SK-N-SH treated with all-trans-retinoic acid at 6 μM for 48 hours (cell line): ENCODE measurements around the gene ANXA5.

Source experiments
- ATAC-seq: fragments of 200-7000 bp; cut with Tn5 transposase; 3 replicates; pipeline ENCODE4 v1.9.1; 2020; ENCODE audit warnings: mild to moderate bottlenecking, moderate library complexity
- ARNTL ChIP-seq: fragments of 450-650 bp; formaldehyde crosslinking; IDR thresholded peaks from 2 replicates; pipeline ENCODE4 v1.5.0; 2020; ENCODE audit warnings: low read depth, mild to moderate bottlenecking, moderate library complexity, borderline replicate concordance
- BACH2 ChIP-seq: fragments of 250-450 bp; sonication (Bioruptor Pico); IDR thresholded peaks from 2 replicates; pipeline ENCODE4 v1.9.0; 2021; ENCODE audit warnings: mild to moderate bottlenecking, borderline replicate concordance
- CSDC2 ChIP-seq: fragments of 250-450 bp; sonication (Bioruptor Pico); IDR thresholded peaks from 2 replicates; pipeline ENCODE4 v1.5.0; 2020; ENCODE audit warnings: mild to moderate bottlenecking, moderate library complexity
- CSRNP3 ChIP-seq: fragments of 250-450 bp; sonication (Bioruptor Pico); IDR thresholded peaks from 2 replicates; pipeline ENCODE4 v1.5.1; 2021; ENCODE audit warnings: mild to moderate bottlenecking, moderate library complexity
- ESRRG ChIP-seq: fragments of 250-450 bp; sonication (Bioruptor Pico); IDR thresholded peaks from 2 replicates; pipeline ENCODE4 v1.6.1; 2021; ENCODE audit warnings: mild to moderate bottlenecking
- GLIS3 ChIP-seq: fragments of 250-450 bp; sonication (Bioruptor Pico); IDR thresholded peaks from 2 replicates; pipeline ENCODE4 v1.5.0; 2020; ENCODE audit warnings: mild to moderate bottlenecking, moderate library complexity
- ISL1 ChIP-seq: fragments of 250-450 bp; sonication (Bioruptor Pico); IDR thresholded peaks from 2 replicates; pipeline ENCODE4 v2.1.2; 2022; ENCODE audit warnings: mild to moderate bottlenecking, moderate library complexity
- OSR1 ChIP-seq: fragments of 250-450 bp; sonication (Bioruptor Pico); IDR thresholded peaks from 2 replicates; pipeline ENCODE4 v1.8.0; 2022; ENCODE audit warnings: moderate library complexity, mild to moderate bottlenecking, inconsistent platforms
- PATZ1 ChIP-seq: fragments of 250-450 bp; sonication (Bioruptor Pico); IDR thresholded peaks from 2 replicates; pipeline ENCODE4 v1.8.0; 2020; ENCODE audit warnings: mild to moderate bottlenecking, moderate library complexity, borderline replicate concordance
- POU6F1 ChIP-seq: fragments of 250-450 bp; sonication (Bioruptor Pico); IDR thresholded peaks from 2 replicates; pipeline ENCODE4 v1.8.0; 2021; ENCODE audit warnings: low read depth, mild to moderate bottlenecking, moderate library complexity, borderline replicate concordance
- PPARA ChIP-seq: fragments of 250-450 bp; sonication (Bioruptor Pico); IDR thresholded peaks from 2 replicates; pipeline ENCODE4 v1.5.0; 2020; ENCODE audit warnings: mild to moderate bottlenecking, borderline replicate concordance
- RARB ChIP-seq: fragments of 250-450 bp; sonication (Bioruptor Pico); IDR thresholded peaks from 2 replicates; pipeline ENCODE4 v1.8.0; 2021; ENCODE audit warnings: mild to moderate bottlenecking, moderate library complexity
- TCF4 ChIP-seq: fragments of 250-450 bp; sonication (Bioruptor Pico); IDR thresholded peaks from 2 replicates; pipeline ENCODE4 v1.8.0; 2021; ENCODE audit warnings: mild to moderate bottlenecking, moderate library complexity, borderline replicate concordance
- TOX ChIP-seq: fragments of 250-450 bp; sonication (Bioruptor Pico); IDR thresholded peaks from 2 replicates; pipeline ENCODE4 v1.8.0; 2021; ENCODE audit warnings: mild to moderate bottlenecking, moderate library complexity, borderline replicate concordance
- TSHZ2 ChIP-seq: fragments of 250-450 bp; sonication (Bioruptor Pico); IDR thresholded peaks from 2 replicates; pipeline ENCODE4 v1.5.0; 2020; ENCODE audit warnings: mild to moderate bottlenecking, moderate library complexity
- ZC3H10 ChIP-seq: fragments of 250-450 bp; sonication (Bioruptor Pico); IDR thresholded peaks from 2 replicates; pipeline ENCODE4 v1.5.1; 2021; ENCODE audit warnings: mild to moderate bottlenecking, moderate library complexity
- ZFP3 ChIP-seq: fragments of 250-450 bp; sonication (Bioruptor Pico); IDR thresholded peaks from 2 replicates; pipeline ENCODE4 v1.5.0; 2020; ENCODE audit warnings: mild to moderate bottlenecking, moderate library complexity
- ZFP30 ChIP-seq: fragments of 450-650 bp; formaldehyde crosslinking; IDR thresholded peaks from 2 replicates; pipeline ENCODE4 v1.5.0; 2022; ENCODE audit warnings: mild to moderate bottlenecking, moderate library complexity
- ZNF565 ChIP-seq: fragments of 450-650 bp; formaldehyde crosslinking; conservative IDR thresholded peaks from 2 replicates; pipeline ENCODE4 v1.5.0; 2020; ENCODE audit warnings: low read depth, mild to moderate bottlenecking, moderate library complexity
- ZNF70 ChIP-seq: fragments of 450-650 bp; formaldehyde crosslinking; IDR thresholded peaks from 2 replicates; pipeline ENCODE4 v1.5.0; 2020; ENCODE audit warnings: mild to moderate bottlenecking, moderate library complexity

ANXA5 gene

GRCh38 chr4:121658125-121658524, 38.7 kb downstream of the ANXA5 start:
- no peak for ATAC-seq
- TF ChIP-seq TCF4 (CRISPR knock-in tag): no peak
- no peak for TF ChIP-seq TOX (CRISPR knock-in tag)
- no peak for TF ChIP-seq POU6F1 (CRISPR knock-in tag)
- TF ChIP-seq PPARA: no peak
- TF ChIP-seq ZFP30 (CRISPR knock-in tag): no peak
- TF ChIP-seq OSR1: no peak
- no peak for TF ChIP-seq TSHZ2 (CRISPR knock-in tag)
- TF ChIP-seq CSDC2: no peak
- TF ChIP-seq GLIS3 (CRISPR knock-in tag): no peak
- TF ChIP-seq RARB (CRISPR knock-in tag): no peak
- no peak for TF ChIP-seq CSRNP3 (CRISPR knock-in tag)
- TF ChIP-seq ZNF565 (CRISPR knock-in tag): no peak
- no peak for TF ChIP-seq ESRRG (CRISPR knock-in tag)
- TF ChIP-seq ISL1 (CRISPR knock-in tag): no peak
- TF ChIP-seq, all 23 proteins: peak for 0

- TF ChIP-seq ZNF70 (CRISPR knock-in tag) (no peak), ISL1 (CRISPR knock-in tag) (no peak), ZFP3 (CRISPR knock-in tag) (no peak), TOX (CRISPR knock-in tag) (no peak), OSR1 (no peak), GLIS3 (CRISPR knock-in tag) (no peak), PATZ1 (CRISPR knock-in tag) (no peak), ZC3H10 (CRISPR knock-in tag) (no peak), BACH2 (no peak), PPARA (no peak), RARB (CRISPR knock-in tag) (no peak), TSHZ2 (CRISPR knock-in tag) (no peak), ZNF565 (CRISPR knock-in tag) (no peak), ESRRG (CRISPR knock-in tag) (no peak), POU6F1 (CRISPR knock-in tag) (no peak), ZFP30 (CRISPR knock-in tag) (no peak), ARNTL (CRISPR knock-in tag) (no peak)
- TF ChIP-seq, all 23 proteins: peak for 0
- ATAC-seq: peak; percentile 92
Observed at GRCh38 chr4:121656269-121656641, 40.5 kb downstream of the ANXA5 start.
